Measurements from ENCODE around the gene FAM32A.

FAM32A gene

DNA sequence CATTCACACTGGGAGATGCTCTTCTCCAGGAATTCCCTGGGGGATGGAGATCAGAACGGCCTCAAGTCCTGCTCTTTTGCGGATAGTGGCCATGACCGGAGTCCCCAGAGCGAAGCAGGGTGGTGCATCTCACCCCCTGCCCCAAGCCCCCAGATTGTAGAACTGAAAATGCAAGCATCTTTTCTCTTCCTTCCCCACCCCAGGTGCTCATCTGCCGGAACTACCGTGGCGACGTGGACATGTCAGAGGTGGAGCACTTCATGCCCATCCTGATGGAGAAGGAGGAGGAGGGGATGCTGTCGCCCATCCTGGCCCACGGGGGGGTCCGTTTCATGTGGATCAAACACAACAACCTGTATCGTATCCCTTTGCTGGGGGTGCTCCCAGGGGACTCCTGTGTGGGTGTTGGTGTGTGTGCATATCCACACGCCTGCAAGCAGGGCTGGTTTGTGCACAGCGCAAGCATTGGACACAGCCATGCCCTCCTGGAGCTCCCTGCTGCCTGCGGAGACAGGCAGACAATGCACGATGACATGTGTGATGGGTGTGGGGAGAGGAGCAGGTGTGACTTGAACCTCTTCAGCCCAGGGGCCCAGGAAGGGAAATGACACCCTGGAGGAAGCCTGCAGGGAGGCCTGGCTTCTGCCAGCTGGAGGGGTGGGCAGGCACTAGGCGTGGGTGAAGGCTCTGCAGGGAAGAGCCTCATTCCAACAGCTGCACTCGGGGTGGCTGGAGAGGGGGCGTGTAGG is 18.2 kb downstream of the FAM32A start:
- no peak for DNase-seq

DNA sequence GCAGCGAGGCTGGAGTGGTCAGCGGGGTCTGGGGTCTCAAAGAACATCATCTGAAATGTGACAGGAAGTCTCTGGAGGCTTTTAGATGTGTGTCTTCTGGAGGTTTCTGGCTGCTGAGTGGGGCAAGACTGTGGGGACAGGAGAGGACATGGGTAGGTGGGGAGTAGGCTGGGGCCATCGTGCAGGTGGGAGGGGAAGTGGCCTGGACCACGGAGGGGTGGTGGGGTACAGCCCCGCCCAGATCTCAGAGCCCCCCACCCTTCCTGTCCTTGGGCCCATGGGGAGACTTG is 18.7 kb downstream of the FAM32A start:
- DNase-seq: no peak

DNA sequence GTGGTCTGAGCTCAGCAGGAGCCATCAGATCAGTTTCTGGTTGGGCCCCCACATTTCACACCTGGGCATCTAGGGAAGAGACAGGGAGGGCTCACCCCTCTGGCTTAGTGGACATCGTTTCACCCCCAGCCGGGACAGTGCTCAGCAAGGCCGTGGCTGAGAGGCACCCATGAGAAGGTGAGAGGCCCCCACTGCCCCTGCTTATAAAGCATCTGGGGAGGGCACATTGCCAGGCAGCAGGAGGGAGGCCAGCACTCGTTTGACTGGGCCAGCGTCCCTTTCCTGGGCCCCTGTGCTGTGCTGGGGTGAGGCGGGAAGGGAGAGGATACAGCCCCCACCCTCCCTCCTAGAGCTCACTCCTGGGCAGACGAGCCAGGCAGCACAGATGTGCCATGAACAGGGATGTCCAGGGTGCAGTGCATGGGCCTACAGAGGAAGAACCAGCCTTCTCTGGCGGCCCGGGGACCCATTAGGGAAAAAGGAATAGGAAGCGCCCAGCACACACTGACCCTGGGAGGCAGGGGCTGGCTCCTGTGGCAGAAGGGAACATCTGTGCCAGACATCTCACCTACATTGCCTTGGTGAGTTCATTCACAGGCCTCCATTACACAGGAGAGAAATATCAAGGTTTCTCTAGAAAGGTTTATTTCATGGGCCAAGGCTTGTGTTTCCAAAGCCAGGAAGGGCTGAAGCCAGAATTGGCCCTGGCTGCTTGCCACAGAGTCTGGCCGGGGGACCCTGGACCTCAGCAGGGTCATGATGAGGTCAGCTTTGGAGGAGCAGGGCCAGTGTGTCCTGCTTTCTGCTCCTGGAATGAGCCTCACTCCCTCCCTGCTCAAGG is 20.2 kb downstream of the FAM32A start:
- DNase-seq: no peak

DNA sequence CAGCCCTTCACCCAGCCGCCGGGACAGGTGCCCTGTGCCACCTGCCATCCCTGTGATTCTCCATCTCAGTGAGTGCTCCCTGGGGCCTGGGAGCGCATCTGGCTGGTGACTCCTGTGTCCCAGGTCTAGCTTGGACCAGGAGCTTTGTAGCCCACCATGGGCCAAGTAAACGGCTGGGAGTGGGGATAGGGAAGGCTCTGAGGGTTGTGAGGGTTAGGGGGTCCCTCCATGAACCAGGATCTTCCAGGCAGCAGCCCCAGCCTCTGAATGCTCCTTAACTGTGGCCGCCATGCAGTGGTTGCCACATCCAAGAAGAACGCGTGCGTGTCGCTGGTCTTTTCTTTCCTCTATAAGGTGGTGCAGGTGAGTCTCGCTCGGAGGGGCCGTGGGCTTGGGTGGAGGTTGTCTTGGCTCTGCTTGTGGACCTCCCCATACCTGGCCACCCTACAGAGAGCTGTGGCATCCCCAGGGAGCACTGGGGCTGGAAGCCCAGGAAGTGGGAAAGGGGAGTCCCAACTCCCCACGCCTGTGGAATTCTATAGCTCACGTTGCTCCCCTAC is 20.9 kb downstream of the FAM32A start:
- no peak for DNase-seq

DNA sequence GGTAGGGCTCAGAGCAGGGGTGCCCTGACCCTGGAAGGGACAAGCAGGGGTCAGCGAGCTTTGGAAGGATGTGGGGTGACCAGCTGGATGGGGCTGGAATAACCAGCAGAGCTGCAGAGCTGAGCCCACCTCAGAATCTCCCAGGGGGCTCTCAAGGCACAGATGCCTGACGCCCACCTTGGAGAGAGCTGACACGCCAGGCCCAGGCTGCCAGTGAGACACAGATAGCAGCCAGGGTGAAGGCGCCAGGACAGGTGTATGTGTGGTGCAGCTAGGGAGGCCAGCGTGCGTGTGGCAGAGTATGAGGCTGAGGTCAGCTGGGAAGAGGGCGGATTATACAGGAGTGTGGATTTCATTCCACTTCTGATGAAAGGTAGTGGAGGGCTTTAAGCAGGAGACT is 21.4 kb downstream of the FAM32A start:
- no peak for DNase-seq

DNA sequence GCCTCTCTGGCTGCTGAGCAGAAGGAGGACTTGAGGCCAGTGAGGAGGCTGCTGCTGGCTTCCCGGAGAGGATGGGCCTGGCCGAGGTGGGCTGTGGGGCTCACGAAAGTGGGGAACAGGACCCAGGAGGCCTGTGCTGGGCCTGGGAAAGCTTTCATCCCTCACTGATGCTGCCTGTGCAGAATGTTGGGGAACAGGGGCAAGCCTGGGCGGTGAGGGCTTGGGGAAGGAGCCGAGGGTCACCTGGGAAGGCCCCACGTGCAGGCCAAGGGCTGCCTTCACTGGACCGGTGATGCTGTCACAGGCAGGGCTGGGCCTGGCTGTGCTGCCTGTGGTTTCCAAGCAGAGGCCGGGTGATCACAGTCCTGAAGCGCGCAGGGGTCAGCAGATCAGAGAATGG is 21.9 kb downstream of the FAM32A start:
- DNase-seq: no peak

DNA sequence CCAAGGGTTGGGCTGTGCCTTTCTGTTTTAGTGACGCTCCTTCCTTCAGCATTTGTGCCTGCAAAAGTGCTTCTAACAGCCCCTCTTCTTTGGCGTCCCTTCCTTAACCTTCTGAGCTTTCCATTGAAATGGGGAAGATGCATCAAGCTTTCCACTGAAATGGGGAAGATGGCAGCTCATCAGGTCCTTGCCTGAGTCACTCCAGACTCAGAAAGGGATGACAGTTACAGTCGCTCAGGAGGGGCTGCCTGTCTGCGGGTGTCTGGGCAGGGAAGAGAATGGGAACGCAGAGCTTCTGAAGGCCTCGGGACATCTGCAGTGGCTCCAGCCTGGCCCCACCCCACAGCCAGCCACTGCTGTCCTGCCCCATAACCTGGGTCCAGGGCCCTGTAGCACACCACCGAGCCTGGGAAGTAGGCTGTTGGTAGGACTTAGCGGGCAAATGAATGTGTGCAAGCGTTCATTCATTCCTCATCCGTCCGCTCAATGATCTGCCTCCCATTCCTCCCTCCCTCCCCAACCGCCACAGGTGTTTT is 22.3 kb downstream of the FAM32A start:
- no peak for DNase-seq

- DNase-seq: no peak
Observed at GRCh38 chr19:16208064-16208759, 23.0 kb downstream of the FAM32A start.

GRCh38 chr19:16208847-16209665 is 23.8 kb downstream of the FAM32A start:
- no peak for DNase-seq

DNA sequence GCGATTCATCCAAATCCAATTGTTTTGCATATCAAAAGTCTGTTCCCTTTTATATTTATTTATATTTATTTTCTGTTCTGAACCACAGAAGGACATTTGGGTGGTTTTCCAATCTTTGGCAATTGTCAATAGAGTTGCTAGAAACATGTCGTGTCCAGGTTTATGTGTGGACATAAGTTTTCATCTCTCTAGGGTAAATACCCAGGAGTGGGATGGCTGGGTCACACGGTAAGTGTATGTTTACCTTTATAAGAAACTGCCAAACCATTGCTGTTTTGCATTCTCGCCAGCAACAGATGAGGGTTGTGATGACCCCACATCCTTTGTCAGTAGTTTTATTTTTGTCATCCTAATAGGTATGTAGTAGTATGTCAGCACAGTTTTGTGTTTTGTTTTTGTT is 25.0 kb downstream of the FAM32A start:
- no peak for DNase-seq

- DNase-seq: no peak
Observed at GRCh38 chr19:16213076-16213475, 27.9 kb downstream of the FAM32A start.

DNA sequence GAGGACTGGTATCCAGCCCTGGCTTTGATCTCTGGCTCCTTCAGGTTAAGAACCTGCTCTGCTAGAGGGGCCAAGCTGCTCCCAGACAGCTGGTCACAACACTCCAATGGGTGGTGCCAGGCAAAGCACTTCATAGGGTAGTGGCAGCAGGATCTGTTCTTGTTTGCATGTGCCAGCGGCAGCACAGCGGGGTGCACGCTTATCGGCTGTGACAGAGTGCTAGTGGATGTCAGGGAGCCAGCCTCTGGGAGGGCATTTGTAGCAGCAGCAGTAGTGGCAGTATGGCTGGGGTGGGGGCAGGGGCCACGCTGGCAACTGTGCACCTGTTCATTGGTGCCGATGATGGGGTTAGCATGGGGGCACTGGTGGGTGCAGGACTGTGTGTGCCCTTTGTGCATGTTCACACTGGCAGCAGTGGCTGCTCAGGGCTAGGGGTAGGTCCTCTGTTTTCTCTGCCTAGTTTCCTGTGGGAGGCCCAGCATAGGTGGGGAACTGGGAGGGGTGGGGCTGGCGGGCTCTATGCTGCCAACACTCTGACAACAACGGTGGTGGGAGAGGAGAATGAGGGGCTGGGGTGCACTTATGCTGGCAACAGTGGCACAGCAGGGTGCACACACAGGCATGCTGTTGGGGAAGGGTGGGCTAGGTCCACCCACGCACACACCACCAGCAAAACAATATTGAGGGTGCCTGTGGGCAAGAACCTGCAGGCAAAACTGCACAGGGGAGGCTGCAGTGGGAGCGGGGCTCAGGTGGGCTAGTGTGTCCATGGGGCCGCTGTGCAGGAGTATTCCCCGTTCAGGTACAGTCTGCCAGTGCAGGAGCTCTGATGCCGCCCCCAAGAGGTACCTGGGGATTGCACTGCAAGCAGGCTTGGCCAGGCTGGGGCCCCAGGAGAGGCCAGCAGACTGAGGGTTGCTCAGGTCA is 31.8 kb downstream of the FAM32A start:
- no peak for DNase-seq

GRCh38 chr19:16217716-16218451 is 32.7 kb downstream of the FAM32A start:
- DNase-seq: no peak

DNA sequence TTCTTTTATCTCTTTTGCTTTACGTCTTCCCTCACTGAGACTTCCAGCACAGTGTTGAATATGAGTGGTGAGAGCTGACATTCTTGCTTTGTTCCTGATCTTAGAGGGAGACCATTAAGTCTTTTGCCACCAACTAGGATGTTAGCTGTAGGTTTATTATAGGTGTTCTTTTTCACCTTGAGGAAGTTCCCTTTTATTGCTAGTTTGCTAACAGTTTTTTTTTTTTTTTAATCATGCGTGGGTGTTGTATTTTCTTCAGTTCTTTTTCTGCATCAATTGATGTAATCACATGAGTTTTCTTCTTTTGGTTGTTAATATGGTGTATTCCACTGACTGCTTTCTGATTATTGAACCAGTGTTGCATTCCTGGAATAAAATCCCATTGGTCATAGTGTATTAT is 33.6 kb downstream of the FAM32A start:
- DNase-seq: no peak

- no peak for DNase-seq
Observed at GRCh38 chr19:16222806-16223205, 37.6 kb downstream of the FAM32A start.

DNA sequence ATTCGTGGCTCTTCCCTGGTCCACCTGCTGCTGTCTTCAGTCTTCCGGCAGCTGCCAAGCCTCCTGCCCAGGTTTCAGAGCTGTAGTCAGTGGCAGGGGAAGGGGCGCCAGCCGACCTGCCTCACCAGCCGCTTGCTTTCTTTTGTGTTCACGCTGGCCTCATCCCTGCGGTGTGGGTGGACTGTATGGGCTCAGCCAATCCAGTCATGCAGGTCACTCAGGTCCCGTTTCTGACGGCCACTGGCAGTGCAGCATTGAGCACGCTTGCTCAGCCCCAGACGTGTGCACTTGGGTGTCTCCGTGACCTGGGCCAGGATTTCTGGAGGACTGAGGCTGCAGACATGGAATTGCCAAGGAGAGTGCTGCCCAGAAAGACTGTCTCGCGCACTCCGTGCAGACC is 38.5 kb downstream of the FAM32A start:
- DNase-seq: no peak

DNA sequence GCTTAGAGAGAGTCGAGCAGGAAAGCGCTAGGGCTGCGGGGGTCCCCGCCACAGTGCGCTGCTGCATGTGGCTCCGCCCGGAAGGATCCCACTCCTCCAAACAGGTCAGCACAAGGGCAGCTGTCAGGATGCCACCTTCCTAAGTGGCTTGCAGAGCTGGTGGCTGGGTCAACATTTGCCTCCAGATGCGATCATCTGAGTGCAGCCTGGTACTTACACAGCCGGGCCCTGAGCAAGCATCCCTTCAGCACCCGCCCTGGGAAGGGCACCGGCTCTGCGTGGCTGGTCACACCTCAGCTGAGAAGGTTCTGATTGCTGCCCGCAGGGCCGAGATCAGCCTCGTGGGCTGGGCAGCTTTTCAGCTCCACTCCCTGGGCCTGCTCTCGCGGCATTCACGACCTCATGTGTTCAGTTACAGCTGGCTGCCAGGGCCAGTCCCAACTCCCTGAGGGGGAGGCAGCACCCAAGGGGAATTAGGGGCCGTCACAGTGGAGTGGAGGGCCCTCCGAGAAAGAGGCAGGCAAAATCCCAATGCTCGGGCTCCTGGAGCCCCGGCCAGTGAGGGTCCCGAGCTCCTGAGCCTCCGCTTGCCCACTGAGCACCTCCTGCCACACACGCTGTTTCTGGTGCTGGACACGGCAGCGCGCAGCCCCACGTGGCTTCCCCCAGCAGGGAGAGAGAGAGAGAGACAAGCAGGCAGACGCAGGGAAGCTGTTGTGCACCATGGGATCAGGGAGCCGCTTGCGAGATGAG is 39.3 kb downstream of the FAM32A start:
- DNase-seq: no peak

DNA sequence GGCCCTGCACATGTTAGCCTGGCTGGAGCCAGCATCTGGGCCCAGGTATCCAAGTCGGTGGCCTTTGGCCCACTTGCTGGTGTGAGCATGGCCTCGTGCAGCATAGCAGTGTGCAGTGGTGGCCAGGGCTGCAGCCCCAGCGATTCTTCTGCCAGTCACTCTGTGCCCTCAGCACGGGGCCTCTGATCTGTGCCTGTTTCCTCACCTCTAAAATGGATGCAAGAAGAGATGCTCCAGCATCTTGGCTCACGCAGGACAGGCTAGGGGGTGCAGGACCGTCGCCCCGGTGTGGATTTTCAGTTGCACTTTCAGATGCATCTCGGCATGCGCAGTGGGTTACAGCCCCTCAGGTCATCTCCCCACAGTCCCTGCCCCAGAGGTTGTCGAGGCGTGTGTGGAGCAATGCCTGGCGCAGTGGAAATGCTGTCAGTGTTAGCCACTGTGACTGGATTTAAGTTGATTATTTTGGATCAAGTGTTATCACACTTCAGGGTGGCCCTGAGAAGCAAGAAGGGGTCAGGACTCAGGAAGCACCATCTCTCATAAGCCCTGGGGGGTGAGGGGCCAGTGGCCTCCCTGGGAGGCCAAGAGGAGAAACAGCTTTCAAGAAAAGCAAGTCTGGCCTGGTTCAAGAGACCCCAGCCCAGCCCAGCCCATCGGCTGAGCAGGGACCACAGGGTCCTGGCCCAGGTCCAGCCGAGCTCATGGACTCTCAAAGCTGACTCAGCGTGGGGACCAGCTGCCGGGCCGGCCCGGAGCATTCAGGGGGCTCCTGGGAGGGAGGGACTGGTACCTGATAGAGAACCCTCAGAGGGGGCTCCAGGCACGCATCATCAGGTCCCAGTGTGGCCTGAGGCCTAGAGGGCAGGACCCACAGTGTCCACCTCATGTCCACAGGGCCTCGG is 40.3 kb downstream of the FAM32A start:
- DNase-seq: no peak

DNA sequence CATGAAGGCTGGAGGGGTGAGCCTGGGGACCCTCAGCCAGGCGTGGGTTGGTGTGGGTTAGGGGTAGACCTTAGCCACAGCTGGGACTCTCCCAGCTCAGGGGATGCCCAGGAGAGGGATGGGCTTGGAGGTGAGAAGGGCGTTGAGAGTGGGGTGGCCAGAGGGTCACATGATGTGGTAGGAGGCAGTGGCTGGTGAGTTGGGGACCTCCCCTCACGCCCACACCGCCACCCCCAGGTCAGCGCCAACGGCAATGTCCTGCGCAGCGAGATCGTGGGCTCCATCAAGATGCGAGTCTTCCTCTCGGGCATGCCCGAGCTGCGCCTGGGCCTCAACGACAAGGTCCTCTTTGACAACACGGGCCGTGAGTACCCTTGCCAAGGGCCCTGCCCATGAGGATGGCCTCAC is 41.0 kb downstream of the FAM32A start:
- no peak for DNase-seq
